ENCODE measurements around the gene SORCS2. TPM values are rescaled to one million over a fixed set of nuclear protein-coding genes. Genes with fewer than 3 reads are reported as not detected.

Gene SORCS2
- total RNA-seq, 2 experiments from 2014 or later = 0.03 TPM; not detected in 1

DNA sequence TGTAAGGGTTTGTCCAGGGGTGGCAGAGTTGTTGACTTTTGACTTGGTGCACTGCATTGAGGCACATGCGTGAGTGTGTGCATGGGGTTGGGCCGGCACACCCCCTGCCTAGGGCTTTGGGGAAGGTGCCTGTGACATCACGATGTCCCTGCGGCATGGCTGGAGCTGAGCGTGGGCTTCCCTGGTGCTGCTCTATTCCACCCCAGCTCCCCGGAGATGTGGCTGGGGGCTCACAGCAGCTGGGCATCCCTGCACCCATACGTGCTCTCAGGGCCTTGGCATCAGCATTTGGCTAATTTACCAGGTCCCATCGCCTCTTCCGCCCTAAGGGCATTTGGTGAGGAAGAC lies 236.7 kb downstream of the SORCS2 start:
- ChIA-PET CTCF (ENCODE audit: unreplicated experiment) (no interaction called here), POLR2A (no interaction called here)
- Histone ChIP-seq H4K20me1 (ENCODE audit: insufficient read depth, low read length) (no peaks in the 10 kb centered on the region), H3K9me2 (ENCODE audit: insufficient read depth, low read length) (no peaks in the 10 kb centered on the region), H3K36me3 (ENCODE audit: insufficient read depth, low read length) (no peaks in the 10 kb centered on the region), H3K79me2 (ENCODE audit: insufficient read depth, low read depth, low read length) (no peaks in the 10 kb centered on the region), H3K4me1 (ENCODE audit: insufficient read depth, low read length, poor library complexity, severe bottlenecking) (no peaks in the 10 kb centered on the region), H2AFZ (ENCODE audit: low read length) (no peak overlapping the region), H3K27ac (ENCODE audit: low read depth, low read length, poor library complexity, severe bottlenecking) (no peak overlapping the region), H3K9me3 (ENCODE audit: low read length) (no peaks in the 10 kb centered on the region), H3K4me2 (ENCODE audit: low read length) (no peak overlapping the region), H3K4me3 (ENCODE audit: low read depth, low read length, poor library complexity, severe bottlenecking) (no peak overlapping the region)
- TF ChIP-seq, protein P1, sequence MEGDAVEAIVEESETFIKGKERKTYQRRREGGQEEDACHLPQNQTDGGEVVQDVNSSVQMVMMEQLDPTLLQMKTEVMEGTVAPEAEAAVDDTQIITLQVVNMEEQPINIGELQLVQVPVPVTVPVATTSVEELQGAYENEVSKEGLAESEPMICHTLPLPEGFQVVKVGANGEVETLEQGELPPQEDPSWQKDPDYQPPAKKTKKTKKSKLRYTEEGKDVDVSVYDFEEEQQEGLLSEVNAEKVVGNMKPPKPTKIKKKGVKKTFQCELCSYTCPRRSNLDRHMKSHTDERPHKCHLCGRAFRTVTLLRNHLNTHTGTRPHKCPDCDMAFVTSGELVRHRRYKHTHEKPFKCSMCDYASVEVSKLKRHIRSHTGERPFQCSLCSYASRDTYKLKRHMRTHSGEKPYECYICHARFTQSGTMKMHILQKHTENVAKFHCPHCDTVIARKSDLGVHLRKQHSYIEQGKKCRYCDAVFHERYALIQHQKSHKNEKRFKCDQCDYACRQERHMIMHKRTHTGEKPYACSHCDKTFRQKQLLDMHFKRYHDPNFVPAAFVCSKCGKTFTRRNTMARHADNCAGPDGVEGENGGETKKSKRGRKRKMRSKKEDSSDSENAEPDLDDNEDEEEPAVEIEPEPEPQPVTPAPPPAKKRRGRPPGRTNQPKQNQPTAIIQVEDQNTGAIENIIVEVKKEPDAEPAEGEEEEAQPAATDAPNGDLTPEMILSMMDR (conservative IDR thresholded peaks at IDR 0.05; ENCODE audit: low read length) = no peak
- TF ChIP-seq EZH2phosphoT487 (IDR thresholded peaks at IDR 0.05; ENCODE audit: borderline replicate concordance, low read depth, low read length) = no peak
- no TSS peak for BruUV-seq (replicated peaks)
- no peak for DNase-seq (ENCODE audit: low spot score)
- intact Hi-C loops (cut with micrococcal nuclease; ENCODE audit: unreplicated experiment) = no loop called here

DNA sequence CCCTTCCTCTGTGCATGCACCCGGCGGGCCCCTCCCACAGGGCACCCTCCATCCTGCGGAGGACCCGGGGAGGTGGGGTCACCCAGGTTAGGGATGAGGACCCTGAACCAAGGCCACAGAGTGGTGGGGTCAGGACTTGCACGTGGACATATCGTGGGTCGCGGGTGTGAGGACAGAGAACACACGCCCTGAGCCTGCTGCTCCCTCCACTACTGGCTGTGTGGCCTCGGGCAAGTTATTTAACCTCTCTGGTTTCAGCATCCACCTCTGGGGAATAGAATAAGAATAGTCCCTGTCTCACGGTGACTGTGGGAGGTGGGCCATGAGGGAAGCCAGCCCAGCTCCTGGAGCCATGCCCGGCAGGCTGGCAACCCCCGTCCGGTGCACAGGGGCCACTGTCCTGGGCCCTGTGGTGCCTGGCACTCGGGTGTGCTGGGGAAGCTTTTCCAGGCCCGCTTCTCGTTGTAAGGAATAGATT lies 237.3 kb downstream of the SORCS2 start:
- ChIA-PET CTCF (ENCODE audit: unreplicated experiment) (no interaction called here), POLR2A (no interaction called here)
- intact Hi-C loops (cut with micrococcal nuclease; ENCODE audit: unreplicated experiment) = no loop called here
- H3K9me3 ChIP-seq (ENCODE audit: low read length) = no peaks in the 10 kb centered on the region
- no peak overlapping the region for H3K27ac ChIP-seq (ENCODE audit: low read depth, low read length, poor library complexity, severe bottlenecking)
- no peak overlapping the region for H3K4me3 ChIP-seq (ENCODE audit: low read depth, low read length, poor library complexity, severe bottlenecking)
- no peaks in the 10 kb centered on the region for H4K20me1 ChIP-seq (ENCODE audit: insufficient read depth, low read length)
- no peaks in the 10 kb centered on the region for H3K79me2 ChIP-seq (ENCODE audit: insufficient read depth, low read depth, low read length)
- H3K36me3 ChIP-seq (ENCODE audit: insufficient read depth, low read length) = no peaks in the 10 kb centered on the region
- no peak overlapping the region for H2AFZ ChIP-seq (ENCODE audit: low read length)
- no peaks in the 10 kb centered on the region for H3K9me2 ChIP-seq (ENCODE audit: insufficient read depth, low read length)
- TF ChIP-seq, protein P1 (conservative IDR thresholded peaks at IDR 0.05; ENCODE audit: low read length) = no peak
- TF ChIP-seq EZH2phosphoT487 (IDR thresholded peaks at IDR 0.05; ENCODE audit: borderline replicate concordance, low read depth, low read length) = no peak
- no TSS peak for BruUV-seq (replicated peaks)
- H3K4me2 ChIP-seq (ENCODE audit: low read length) = no peak overlapping the region
- no peaks in the 10 kb centered on the region for H3K4me1 ChIP-seq (ENCODE audit: insufficient read depth, low read length, poor library complexity, severe bottlenecking)
- DNase-seq (ENCODE audit: low spot score) = no peak

GRCh38 chr4:7430368-7430964 lies 238.1 kb downstream of the SORCS2 start:
- intact Hi-C loops (cut with micrococcal nuclease; ENCODE audit: unreplicated experiment) = no loop called here
- no peak overlapping the region for H3K4me2 ChIP-seq (ENCODE audit: low read length)
- ChIA-PET CTCF (ENCODE audit: unreplicated experiment) (no interaction called here), POLR2A (no interaction called here)
- H3K4me1 ChIP-seq (ENCODE audit: insufficient read depth, low read length, poor library complexity, severe bottlenecking) = no peaks in the 10 kb centered on the region
- H3K9me2 ChIP-seq (ENCODE audit: insufficient read depth, low read length) = no peaks in the 10 kb centered on the region
- no peak overlapping the region for H3K4me3 ChIP-seq (ENCODE audit: low read depth, low read length, poor library complexity, severe bottlenecking)
- no peaks in the 10 kb centered on the region for H3K36me3 ChIP-seq (ENCODE audit: insufficient read depth, low read length)
- H3K27ac ChIP-seq (ENCODE audit: low read depth, low read length, poor library complexity, severe bottlenecking) = no peak overlapping the region
- H2AFZ ChIP-seq (ENCODE audit: low read length) = no peak overlapping the region
- no peak for DNase-seq (ENCODE audit: low spot score)
- BruUV-seq (replicated peaks) = no TSS peak
- H3K79me2 ChIP-seq (ENCODE audit: insufficient read depth, low read depth, low read length) = no peaks in the 10 kb centered on the region
- H3K9me3 ChIP-seq (ENCODE audit: low read length) = no peaks in the 10 kb centered on the region
- TF ChIP-seq, protein P1 (conservative IDR thresholded peaks at IDR 0.05; ENCODE audit: low read length) = no peak
- no peak for TF ChIP-seq EZH2phosphoT487 (IDR thresholded peaks at IDR 0.05; ENCODE audit: borderline replicate concordance, low read depth, low read length)
- no peaks in the 10 kb centered on the region for H4K20me1 ChIP-seq (ENCODE audit: insufficient read depth, low read length)

All from OCI-LY7 (cell line).